ENCODE measurements around the gene TP53I11. TPM values are rescaled to one million over a fixed set of nuclear protein-coding genes. Genes with fewer than 3 reads are reported as not detected.

TP53I11 gene
- total RNA-seq, 3 donors from 2014 or later (not counting 1 experiment from before 2014, with no cell fraction given): 3.7 to 13.9 (median 9.2) TPM

DNA sequence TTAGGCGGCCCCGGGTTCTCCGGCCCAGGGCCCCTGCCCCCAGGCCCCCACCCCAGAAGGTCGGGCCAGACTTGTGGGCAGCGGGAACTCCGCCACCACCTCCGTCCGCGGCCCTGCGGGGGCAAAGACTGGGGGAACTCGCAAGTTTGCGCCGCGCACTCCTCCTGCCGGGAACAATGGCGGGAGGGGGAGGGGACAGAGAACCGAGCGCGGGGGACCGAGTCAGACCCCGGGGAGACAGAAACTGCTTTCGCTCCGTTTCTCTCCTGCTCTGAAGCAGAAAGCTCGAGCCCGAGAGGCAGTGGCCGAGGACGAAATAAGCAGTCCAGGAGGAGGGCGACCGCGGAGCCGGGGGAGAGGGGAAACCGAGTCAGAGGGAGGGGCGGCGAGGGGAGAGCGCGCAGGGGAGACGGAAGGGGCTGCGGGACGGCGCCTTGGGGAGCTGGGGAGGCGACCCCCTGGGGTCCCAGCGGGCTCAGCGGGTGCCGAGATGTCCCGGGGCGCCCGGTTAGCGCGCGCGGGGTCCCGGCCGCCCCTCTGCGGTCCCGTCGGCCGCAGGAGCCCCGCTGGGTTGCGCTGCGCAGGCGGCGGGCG is 555 bp downstream of the TP53I11 start:
- under 1% methylated on average over 63 of the region's 63 CpGs for WGBS (ENCODE audit: insufficient coverage)
- Histone ChIP-seq H3K4me3 (ENCODE audit: low read length) (peak overlapping the region; percentile 87), H3K27me3 (ENCODE audit: control insufficient read depth, insufficient read depth, low read length) (peaks cover 3% of the 10 kb centered on the region), H3K27ac (ENCODE audit: low read length) (peak overlapping the region; percentile 55), H3K9me3 (ENCODE audit: control insufficient read depth, insufficient read depth, low read length) (no peaks in the 10 kb centered on the region), H3K4me1 (ENCODE audit: control insufficient read depth, insufficient read depth, low read length) (peaks cover 32% of the 10 kb centered on the region), H3K36me3 (ENCODE audit: control insufficient read depth, insufficient read depth, low read length) (no peaks in the 10 kb centered on the region)
- ATAC-seq (peak in 2 of 3 donors; percentile 14 to 25), DNase-seq (peak in 1 of 2 donors; percentile 49)
- Mint-ChIP-seq H3K27ac (no peak overlapping the region), H3K4me3 (peak overlapping the region; percentile 74), H3K36me3 (no peaks in the 10 kb centered on the region), H3K9me3 (no peaks in the 10 kb centered on the region), H3K4me1 (peaks cover 0 to 9% of the 10 kb centered on the region in 2 donors), H3K27me3 (ENCODE audit: low read depth in 2 of 2) (peaks cover 0 to 19% of the 10 kb centered on the region in 2 donors)
- TF ChIP-seq, protein P1, sequence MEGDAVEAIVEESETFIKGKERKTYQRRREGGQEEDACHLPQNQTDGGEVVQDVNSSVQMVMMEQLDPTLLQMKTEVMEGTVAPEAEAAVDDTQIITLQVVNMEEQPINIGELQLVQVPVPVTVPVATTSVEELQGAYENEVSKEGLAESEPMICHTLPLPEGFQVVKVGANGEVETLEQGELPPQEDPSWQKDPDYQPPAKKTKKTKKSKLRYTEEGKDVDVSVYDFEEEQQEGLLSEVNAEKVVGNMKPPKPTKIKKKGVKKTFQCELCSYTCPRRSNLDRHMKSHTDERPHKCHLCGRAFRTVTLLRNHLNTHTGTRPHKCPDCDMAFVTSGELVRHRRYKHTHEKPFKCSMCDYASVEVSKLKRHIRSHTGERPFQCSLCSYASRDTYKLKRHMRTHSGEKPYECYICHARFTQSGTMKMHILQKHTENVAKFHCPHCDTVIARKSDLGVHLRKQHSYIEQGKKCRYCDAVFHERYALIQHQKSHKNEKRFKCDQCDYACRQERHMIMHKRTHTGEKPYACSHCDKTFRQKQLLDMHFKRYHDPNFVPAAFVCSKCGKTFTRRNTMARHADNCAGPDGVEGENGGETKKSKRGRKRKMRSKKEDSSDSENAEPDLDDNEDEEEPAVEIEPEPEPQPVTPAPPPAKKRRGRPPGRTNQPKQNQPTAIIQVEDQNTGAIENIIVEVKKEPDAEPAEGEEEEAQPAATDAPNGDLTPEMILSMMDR (IDR thresholded peaks at IDR 0.05): no peak
- intact Hi-C loops (cut with micrococcal nuclease): no loop called here

DNA sequence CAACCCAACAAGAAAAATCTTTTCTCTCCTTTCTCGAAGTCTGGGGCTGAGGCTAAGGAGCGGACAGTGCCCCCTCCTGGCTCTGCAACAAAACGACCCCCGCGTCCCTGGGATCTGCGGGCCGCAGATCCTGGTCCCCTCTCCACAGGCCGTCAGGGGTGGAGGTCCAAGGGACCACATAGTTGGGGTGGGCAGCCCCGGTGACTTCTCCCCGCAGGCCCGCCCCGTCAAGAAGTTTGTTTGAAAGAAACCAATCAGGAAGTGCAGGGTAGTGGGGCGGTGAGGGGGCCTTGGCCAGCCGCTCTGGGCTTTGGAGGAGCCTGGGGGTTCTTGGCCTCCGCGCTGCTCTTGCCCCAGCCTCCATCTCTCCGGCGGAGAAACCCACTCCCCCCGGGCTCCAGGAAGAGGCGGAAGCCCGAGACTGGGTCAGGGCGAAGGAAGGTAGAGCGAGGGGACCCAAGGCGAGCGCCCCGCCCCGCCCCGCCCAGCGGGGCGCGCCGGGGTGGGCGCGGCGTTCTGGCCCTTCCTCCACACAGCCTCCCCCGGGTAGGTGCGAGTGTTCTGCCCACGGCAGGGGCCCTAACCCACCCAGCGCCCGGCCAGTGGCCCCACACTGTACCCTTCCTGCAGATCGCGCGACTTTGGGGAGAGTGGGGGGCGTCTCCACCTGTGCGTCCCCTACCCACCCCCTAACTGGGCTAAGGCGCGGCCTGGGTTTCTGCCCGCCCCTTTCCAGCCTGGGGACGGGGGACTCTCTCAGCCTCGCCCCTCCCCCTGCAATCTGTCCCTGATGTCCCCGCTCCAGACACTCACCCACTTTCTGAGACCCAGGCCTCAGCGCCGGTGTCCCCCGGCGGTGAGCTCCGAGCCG is 1.3 kb downstream of the TP53I11 start:
- peak overlapping the region in 1 of 2 donors; percentile 64 for H3K27ac Mint-ChIP-seq
- intact Hi-C loops (cut with micrococcal nuclease): no loop called here
- Histone ChIP-seq H3K27ac (ENCODE audit: low read length) (peak overlapping the region; percentile 55), H3K4me1 (ENCODE audit: control insufficient read depth, insufficient read depth, low read length) (peaks cover 26% of the 10 kb centered on the region), H3K4me3 (ENCODE audit: low read length) (peak overlapping the region; percentile 87), H3K27me3 (ENCODE audit: control insufficient read depth, insufficient read depth, low read length) (peaks cover 3% of the 10 kb centered on the region), H3K36me3 (ENCODE audit: control insufficient read depth, insufficient read depth, low read length) (no peaks in the 10 kb centered on the region), H3K9me3 (ENCODE audit: control insufficient read depth, insufficient read depth, low read length) (no peaks in the 10 kb centered on the region)
- no peaks in the 10 kb centered on the region for H3K36me3 Mint-ChIP-seq
- peaks cover 0 to 17% of the 10 kb centered on the region in 2 donors for H3K27me3 Mint-ChIP-seq (ENCODE audit: low read depth in 2 of 2)
- DNase-seq (peak in 1 of 2 donors; percentile 64), ATAC-seq (peak; percentile 27 to 41 (median 32))
- TF ChIP-seq, protein P1 (IDR thresholded peaks at IDR 0.05): peak; percentile 41
- no peaks in the 10 kb centered on the region for H3K9me3 Mint-ChIP-seq
- H3K4me1 Mint-ChIP-seq: peaks cover 0 to 9% of the 10 kb centered on the region in 2 donors
- WGBS (ENCODE audit: insufficient coverage): 3% methylated on average over 57 of the region's 57 CpGs
- peak overlapping the region; percentile 78 for H3K4me3 Mint-ChIP-seq

DNA sequence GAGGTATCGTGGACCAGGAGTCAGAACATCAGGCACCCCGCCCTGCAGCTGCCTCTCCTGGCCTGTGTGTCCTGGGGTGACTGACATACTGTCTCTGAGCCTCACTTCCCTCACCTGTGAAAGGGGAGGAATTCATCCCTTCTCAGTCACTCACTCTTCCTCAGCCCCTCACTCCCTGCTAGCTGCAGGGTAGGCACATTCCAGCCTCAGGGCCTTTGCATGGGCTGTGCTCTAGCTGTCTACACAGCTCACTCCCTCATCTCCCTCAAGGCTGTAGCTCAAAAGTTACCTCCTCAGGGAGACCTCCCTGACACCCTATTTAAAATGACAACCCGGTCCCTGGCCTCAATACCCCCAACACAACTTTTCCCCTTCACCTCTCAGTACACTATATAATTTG is 2.5 kb downstream of the TP53I11 start:
- peak overlapping the region; percentile 33 for H3K4me3 Mint-ChIP-seq
- H3K9me3 Mint-ChIP-seq: no peaks in the 10 kb centered on the region
- no peaks in the 10 kb centered on the region for H3K36me3 Mint-ChIP-seq
- H3K36me3 ChIP-seq (ENCODE audit: control insufficient read depth, insufficient read depth, low read length): no peaks in the 10 kb centered on the region
- DNase-seq (no peak), ATAC-seq (no peak)
- no peak overlapping the region for H3K4me3 ChIP-seq (ENCODE audit: low read length)
- H3K27me3 Mint-ChIP-seq (ENCODE audit: low read depth in 2 of 2): peaks cover 0 to 24% of the 10 kb centered on the region in 2 donors
- peaks cover 3% of the 10 kb centered on the region for H3K27me3 ChIP-seq (ENCODE audit: control insufficient read depth, insufficient read depth, low read length)
- peak overlapping the region in 1 of 2 donors; percentile 3 for H3K27ac Mint-ChIP-seq
- intact Hi-C loops (cut with micrococcal nuclease): no loop called here
- H3K4me1 Mint-ChIP-seq: peaks cover 4 to 9% of the 10 kb centered on the region in 2 donors
- 100% methylated on average over 3 of the region's 3 CpGs for WGBS (ENCODE audit: insufficient coverage)
- no peak overlapping the region for H3K27ac ChIP-seq (ENCODE audit: low read length)
- H3K4me1 ChIP-seq (ENCODE audit: control insufficient read depth, insufficient read depth, low read length): peaks cover 35% of the 10 kb centered on the region
- TF ChIP-seq, protein P1 (IDR thresholded peaks at IDR 0.05): no peak
- H3K9me3 ChIP-seq (ENCODE audit: control insufficient read depth, insufficient read depth, low read length): no peaks in the 10 kb centered on the region

All from natural killer cell (primary cell).